Activated T-helper 1 cell treated with Interleukin-2 at 50 U/mL for 16 hours (primary cell): ENCODE data around the gene FRK.
A peak's percentile ranks its signal among the peaks of the same experiment; 100 is the strongest.

ENCODE experiments used
- DNase-seq: peaks from one replicate; pipeline ENCODE4 v3.0.0-alpha.2; 2020; ENCODE audit warnings: low read depth

Gene FRK

DNA sequence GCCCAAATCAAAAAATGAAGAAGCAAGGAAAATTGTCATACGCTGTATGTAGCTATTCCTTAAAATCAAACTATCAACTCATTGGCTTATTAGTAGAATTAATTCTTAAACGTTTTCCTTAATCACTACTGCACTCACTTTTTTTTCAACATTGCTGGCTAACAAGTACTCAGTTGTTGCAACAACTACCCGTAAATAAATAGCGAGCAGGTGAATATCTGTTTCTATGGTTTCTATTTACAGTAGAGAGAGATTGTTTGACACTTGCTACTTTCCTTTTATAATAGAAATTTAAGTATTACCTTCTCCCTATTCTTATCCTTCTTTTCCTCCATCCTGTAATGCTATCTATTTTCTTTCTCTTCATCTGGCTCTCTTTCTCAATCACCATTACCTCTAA, 25.1 kb downstream of the FRK start:
- no peak for DNase-seq

DNA sequence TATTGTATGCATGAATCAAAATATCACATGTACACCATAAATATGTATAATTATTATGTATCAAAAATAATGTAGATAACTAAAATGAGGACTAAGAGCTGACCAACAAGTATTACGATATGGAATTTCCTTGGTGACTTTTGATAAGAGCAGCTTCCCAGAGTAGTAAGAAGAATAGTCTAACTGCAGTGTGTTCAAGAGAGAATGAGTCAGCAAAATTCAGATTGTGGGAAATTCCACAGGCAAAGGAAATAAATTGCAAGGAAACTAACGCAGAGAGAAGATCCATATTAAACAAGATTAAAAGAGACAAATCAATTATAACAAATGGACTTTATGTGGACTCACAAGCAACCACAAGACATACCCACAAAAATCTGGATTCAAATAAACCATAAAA, 26.4 kb downstream of the FRK start:
- no peak for DNase-seq

DNA sequence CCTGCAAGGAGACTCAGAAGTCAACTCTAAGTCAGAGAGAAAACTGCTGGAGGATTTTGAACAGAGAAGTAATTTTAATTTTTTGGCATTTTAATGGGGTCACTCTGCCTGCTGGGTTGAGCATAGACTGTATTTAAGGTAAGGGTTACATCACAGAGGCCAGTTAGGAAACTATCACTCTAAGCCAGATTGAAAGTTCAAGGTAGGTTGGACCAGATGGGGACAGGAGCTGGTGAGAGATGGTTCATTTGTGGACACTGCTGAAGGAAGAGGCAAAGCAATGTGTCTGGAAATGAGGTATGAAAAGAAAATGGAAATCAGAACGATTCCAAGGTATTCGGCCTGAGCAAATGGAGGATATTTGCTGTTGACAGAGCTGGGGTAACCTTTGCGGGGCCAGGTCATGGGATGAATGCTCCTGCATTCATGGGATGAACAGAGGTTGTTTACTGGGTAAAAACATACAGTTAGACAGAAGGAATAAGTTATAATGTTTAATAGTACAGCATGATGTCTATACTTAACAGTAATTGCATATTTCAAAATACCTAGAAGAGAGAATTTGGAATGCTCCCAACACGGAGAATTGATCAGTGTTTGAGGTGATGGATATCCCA, 26.9 kb downstream of the FRK start:
- DNase-seq: no peak

DNA sequence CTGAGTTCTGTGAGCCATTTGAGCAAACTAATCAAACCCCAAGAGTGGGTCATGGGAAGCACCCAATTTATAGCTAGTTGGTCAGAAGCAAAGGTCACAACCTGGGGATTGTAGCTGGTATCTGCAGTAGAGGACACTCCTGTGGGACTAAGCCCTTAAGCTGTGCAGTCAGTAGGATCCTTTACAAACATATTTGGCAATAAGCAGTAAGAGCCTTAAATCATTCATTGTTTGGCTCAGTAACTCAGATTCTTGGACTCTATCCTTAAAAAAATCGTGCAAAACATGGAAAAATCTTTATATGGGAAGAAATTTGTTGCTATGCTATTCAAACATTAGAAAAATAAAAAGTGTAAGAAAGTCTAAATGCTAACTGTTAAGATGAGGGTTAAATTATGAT, 29.9 kb downstream of the FRK start:
- no peak for DNase-seq

DNA sequence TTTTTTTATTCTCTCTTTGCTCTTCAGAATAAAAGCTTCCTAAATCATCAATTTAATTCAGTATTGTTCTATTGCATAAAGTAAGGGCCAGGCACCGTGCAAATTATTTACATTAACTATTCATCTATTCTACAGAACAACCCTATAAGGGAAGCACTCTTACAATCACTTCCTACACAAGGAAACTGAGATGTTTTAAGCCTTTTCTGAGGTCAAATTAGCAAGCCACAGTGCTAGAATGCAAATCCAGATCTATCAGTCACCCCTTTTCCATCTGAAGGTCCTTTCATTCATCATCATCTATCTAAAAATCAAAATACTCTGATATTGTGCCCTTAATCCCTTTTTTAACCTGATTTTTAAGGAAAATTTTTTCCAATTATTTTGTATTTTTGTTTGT, 31.2 kb downstream of the FRK start:
- DNase-seq: no peak

DNA sequence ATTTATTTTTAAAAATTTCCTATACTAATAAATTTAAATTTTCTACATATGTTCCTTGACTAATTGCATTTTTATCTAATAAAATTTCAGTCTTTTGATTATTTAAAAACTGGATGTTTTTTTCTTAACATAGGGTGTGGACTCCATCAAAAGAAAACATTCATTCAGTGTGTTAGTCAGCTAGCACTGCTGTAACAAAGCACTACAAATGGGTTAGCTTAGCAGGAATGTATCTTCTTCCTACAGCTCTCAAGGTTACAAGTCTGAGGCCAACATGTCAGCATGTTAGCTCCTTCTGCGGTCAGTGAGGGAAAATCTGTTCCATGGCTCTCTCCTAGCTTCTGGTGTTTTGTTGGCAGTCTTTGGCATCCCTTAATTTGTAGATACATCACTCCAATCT, 32.5 kb downstream of the FRK start:
- no peak for DNase-seq

DNA sequence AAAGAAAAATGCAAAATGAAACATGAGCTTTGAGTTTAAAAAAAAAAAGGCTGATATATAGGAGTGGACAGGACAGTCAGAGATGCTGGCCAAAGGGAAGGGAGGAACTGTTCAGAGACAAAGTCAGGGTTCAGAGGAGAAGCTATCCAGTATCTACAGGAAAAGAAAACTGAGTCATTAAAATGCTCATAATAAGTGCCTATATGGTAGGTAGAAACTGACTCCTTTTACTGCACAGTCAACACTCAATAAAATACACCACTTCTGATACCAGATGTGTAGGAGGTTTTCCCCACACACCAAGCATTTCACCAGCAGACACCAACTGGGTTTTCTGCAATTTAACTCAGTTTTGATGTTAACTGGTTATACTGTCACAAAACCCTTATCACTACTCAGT, 32.9 kb downstream of the FRK start:
- DNase-seq: no peak

DNA sequence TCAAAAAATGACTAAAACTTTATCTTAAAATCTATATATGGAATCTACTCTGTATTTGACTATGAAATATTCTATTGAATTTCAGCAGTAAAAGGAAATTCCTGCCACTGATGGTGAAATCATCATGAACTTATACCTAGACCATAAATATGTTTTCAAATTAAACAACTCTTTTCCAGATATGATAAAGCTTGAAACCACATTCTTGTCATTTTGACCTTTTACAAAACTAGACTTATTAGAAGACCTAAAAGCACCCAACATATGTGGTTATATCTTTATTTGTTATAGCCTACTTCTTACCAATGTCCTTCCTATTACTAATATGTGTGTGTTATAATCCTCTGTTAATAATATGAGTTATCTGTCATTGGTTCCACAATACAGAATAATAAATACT, 35.3 kb downstream of the FRK start:
- no peak for DNase-seq

DNA sequence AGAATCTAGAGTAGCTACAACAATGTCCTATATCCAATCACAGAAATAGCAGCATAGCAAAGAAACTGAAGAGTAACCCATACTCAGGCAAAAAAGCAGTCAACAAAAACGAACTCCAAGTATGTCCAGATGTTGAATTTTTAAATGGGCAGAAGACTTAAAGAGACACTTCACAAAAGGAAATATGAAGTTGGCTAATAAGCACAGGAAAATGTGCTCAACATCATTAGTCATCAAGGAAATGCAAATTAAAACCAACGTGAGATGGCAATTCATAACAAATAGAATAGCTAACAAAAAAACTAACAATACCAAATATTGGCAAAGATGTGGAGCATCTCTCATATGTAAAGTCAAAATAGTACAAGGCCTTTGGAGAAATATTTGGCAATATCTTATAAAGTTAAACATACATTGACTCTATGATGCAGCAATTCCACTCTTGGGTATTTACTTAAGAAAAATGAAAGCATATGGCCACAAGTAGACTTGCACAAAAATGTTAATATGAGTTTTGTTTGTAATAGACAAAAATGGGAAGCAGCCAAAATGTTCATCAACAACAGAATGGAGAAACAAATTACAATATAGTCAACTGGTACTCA, 37.7 kb downstream of the FRK start:
- no peak for DNase-seq

DNA sequence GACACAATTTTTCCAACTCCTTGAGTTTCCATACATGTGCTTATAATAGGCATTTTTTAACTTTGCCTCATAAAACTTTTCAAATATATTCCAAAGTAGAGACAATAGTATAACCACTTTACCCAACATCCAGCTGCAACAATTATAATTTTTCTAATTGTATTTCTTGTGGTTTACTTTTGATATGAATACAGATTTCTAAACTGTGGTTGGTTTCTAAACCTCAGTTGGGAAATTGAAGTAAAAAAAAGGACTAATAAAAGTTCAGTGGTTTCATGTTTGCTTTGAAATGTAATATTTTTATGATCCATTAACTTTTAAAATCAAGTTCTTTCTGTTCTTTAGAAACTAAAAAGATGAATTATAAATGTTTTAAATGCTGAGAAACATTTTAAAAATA, 40.0 kb downstream of the FRK start:
- DNase-seq: no peak

DNA sequence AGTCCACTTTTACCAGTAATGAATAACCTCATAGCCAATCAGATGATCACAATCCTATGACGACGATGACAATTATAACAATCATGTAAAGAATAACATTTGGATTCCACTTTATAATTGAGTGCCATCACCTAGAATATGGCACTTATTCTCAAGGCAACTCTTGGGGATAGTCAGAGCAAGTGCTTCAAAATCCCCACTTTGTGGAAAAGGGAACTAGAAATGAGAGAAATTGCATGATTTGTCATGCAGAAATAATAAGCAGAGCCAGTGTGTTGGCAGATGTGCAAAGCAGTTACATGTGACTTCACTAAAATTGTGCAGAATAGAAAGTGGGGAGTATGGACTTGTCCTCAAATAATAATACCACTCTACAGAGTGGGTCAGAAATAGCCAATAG, 41.3 kb downstream of the FRK start:
- DNase-seq: no peak

DNA sequence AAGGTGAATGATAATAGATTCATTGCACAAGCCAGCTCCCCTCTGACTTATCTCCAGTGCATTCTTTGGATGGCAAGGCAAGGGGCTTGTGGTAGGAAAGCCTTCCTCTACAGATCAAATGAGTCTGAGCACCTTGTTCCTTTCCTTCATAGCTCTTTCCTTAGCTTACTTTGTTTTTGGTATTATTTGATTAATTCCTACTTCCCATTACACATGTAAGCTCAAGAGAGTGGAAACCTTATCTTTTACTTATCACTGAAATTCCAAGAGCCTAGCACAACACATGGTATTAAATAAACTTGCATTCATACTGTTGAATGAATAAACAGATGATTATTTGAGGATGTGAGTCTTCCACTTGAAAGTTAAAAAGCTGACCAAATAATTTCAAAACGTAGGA, 41.7 kb downstream of the FRK start:
- no peak for DNase-seq

DNA sequence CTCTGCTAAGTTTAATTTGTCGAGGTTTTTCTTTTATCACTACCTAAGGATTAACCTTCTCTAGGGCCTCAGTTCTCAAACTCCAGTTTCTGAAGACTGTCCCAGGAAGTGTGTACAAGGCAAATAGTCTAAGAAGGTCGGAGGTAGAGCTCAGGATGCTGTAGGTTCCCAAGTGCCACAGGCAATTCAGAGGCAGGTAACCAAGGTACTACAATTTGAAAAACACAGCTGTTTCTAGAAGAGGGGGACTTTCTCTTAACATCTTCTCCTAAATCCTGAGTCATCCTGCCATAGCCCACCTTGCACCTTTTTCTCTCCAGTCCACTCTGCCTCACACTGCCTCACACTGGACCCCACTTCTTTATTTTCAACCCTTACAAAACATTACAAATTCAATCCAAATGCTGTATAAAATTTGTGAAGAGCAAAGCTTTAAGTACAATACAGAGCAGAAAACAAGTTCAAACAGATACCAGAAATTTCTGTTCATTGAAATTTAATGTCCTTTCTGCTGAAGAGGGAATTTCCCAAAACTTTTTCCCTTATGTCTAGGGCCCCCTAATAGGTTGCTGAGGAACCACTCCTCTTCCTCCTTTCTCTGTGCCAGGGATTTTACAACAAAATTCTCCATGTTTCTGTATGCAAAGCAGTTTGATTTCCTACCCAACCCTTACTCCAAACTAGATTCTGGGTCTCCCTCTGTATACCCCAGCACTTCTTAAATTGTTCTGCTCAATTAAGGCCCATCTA, 43.0 kb downstream of the FRK start:
- no peak for DNase-seq

DNA sequence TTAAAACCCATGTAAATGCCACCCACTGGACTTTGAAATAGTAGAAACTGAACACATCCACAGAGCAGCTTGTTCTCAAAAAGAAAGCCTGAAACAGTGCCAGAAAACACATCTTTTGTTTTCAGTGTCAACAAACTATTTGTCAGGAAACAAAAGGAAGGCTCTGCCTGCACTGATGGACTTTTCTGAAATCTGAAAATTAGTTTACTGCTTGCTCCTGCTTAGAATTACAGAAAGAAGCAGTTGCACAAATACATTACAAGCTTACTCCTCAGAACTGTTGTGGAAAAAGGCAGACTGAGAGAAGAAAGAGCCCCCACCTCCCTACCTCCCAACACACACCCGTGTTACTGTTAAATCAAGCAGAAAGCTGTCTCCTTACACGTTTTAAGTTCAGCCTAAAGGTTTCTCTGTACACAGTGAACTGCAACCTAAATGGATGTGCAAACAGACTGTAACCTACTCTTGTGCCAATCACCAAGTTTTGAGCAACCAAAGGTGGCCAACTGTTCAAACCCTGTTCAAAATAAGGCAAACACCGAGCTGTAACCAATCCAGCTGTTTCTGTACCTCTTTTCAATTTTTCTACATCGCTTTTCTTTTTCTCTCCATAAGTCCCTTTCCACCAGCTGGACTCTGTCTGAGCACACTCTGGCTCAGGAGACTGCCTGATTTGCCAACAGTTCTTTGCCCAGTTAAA, 43.7 kb downstream of the FRK start:
- no peak for DNase-seq

DNA sequence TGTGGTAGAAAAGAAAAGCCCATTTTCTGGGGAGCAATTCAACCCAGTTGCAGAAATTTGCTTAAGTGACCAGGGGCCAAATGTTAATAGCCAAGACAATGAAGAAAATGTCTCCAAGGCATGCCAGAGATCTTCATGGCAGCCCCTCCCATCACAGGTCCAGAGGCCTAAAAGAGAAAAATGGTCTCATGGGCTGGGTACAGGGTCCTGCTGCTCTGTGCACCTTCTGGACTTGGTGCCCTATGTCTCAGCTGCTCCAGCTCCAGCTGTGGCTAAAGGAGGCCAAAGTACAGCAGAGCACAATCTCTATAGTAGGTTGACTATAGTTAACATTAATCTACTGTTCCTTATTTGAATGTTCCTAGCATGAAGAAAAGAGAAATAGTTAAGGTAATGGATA, 44.7 kb downstream of the FRK start:
- DNase-seq: no peak

DNA sequence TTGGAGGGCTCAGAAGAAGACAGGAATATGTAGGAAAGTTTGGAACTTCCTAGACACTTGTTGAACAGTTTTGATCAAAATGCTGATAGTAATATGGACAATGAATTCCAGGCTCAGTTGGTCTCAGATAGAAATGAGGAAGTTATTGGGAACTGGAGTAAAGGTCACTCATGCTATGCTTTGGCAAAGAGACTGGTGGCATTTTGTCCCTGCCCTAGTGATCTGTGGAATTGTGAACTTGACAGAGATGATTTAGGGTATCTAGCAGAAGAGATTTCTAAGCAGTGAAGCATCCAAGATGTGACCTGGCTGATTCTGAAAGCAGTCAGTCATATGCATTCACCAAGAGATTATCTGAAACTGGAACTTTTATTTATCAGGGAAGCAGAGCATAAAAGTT, 45.1 kb downstream of the FRK start:
- no peak for DNase-seq

DNA sequence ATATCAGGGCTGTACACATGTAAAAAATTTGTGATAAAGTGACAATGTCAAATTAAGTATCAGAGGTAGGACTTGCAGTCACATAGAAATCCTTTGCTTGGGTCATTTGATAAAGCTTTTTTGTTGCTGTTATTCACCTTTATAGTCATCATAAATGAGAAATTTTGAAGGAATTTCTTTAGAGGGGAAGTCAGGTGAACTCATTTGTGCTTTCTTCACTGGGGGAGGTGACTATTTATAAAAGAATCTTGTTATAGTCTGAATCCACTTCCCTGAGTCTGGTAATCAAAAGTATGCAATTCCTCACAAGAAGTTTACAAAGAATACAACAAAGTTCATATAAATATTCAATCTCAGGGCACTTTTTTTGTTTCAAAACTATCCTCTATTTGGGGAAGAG, 47.7 kb downstream of the FRK start:
- no peak for DNase-seq

DNA sequence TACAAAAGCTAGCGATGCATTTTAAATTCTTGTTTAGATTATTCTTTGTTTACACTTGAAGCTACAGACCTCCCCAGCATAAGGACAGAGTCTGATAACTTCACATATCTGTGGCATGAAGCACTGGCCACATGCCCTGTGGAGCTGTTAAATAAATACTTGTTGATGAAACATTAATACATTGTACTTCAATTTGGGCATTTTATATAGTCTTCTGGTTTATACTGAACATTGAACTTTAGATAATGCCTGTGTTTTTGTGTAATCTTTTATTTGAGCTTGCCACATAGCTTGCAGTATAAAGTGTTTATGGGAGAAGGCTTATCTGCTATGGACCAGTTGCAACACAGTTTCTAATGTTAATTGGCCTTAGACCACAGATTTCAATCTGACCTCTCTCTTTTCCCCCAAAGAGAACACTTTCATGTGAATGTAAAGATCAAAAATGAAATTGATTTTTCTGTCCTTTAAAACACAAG, 48.2 kb downstream of the FRK start:
- DNase-seq: no peak

DNA sequence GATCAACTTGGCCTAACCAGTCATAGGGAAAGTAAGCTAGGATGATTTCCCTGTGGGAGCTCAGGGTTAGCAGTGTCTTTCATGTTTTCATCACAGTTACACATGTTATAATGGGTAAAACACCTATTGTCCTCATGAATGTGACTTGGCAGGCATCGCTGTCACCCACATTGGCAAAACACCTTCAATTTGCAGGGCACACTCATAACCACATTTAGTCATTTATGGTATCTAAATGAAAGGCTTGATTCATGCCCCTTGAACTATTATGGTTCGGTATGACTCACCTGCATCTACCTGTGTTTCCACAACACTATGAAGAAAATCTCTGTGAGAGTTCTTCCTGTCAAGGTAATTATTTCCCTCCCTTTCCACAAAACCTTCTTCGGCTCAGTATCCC, 49.2 kb downstream of the FRK start:
- no peak for DNase-seq

DNA sequence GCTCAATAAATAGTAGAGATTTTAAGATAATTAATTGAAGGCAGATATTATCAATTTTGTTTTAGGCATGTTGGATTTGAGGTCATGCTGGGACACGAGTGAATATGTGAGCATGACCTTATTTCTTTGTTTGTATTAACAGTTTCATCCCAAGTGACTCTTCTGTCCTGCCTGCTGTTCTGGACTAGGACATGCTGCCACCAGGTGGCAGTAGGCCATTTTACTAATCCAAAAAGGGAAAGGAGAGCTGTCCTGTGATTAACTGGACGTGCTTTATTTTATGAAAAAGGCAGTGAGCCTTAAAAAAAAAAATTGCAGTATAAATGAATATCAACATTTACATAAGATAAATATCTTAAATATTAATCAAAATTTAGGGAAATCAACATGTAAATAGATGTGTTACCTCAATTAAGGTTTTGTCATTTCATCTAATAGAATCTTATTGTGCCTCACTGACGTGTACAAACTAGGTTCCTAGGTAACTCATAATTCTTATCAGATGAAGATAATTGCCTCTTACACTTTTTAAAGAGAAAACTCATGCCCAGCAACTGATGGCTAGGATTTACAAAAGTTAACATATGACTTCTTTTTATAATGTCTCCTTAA, 49.8 kb downstream of the FRK start:
- peak; percentile 4 for DNase-seq

DNA sequence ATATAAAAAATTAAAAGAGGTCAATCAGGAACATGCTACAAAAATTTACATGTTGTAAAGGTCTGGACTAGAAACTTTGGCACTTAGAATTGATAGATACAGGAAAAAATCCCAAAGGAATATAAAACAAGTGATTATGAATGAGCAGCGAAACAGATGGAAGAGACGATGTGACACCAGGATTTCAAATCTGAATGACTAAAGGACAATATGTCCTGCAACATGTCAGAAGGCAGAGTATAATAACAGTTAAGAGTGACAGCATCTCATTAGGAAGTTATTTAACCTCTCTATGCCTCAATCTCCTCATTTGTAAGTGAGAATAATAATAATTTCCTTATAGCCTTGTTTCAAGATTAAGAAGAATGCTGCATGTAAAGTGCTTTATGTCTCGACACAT, 50.3 kb downstream of the FRK start:
- no peak for DNase-seq

DNA sequence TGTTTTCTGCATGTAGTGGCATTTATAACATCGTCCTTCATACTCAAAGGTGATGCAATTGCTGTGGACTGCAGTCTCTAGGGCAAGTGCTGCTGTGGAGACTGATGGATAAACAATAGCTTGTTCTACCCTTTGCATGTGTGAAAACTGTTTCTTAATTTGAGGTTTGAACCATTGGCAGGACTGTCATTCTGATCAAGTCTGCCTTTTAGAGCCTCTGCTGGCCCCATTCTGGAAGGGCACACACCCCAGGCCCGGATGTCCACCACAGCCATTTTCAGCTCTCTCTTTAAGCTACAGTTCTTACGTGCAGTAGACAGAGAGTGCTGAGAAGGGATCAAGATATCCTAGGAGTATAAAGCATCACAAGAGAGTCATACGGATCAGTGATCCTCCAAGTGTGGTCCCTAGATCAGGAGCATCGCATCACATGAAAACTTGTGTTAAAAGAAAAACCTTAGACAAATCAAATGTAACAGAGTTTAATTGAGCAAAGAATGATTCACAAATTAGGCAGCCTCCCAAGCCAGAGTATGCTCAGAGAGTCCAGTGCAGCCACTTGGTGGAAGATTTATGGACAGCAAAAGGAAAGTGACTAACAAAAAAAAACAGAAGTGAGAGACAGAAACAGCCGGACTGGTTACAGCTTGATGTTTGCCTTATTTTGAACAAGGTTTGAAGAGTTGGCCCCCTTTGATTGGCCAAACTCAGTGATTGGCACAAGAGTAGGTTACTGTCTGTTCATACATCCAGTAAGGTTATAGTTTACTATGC, 52.0 kb downstream of the FRK start:
- no peak for DNase-seq
